A673 (cell line): ENCODE data around the gene SLC2A1.

Experiments
- CTCF ChIP-seq: fragments of 300-800, 200-600 bp; sonication (generic); conservative IDR thresholded peaks from 2 replicates; pipeline ENCODE4 v1.5.1; 2017; ENCODE audit warnings: low read depth, mild to moderate bottlenecking, antibody characterized with exemption, low read length, moderate library complexity, mixed read lengths
- EZH2 ChIP-seq: fragments of 200-600 bp; sonication (generic); IDR thresholded peaks from 2 replicates; pipeline ENCODE4 v1.6.1; 2017; ENCODE audit warnings: borderline replicate concordance, low read depth, mild to moderate bottlenecking, mixed read lengths, antibody characterized with exemption, low read length; ENCODE audit not compliant: poor library complexity, severe bottlenecking

DNA sequence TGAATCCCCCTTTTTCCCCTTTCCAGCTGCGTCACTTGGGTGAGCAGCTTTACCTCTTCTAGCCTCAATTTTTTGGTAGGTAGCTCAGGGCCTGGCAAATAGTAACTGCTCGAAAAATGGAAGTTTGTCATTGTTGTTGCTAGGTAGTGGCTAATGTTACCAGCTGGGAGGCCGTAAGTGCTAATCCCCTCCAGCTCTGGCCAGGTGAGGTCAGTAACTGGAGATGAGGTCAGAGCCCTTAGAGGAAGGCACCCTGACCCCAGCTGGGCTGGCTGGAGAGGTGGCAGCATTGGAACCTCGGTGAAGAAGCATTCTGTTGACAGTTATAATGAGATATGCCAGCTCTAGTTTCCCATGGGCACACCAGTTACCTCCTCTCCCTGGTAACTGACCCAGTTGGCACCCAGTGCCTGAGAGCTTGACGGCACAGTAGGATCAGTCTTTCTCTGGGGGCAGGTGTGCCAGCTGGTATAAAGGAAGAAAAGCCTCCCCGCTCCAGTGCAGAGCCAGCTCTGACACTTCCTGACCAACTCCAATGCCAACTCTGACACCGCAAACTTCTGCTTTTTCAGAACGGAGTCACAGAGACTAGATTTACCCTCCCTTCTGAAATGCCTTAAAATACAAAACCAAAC, 35.0 kb upstream of the SLC2A1 start:
- TF ChIP-seq CTCF (no peak), EZH2 (no peak)
